ENCODE results near the gene IRF7. TPM values are rescaled to one million over a fixed set of nuclear protein-coding genes. Genes with fewer than 3 reads are reported as not detected.

Gene IRF7
- total and polyA plus RNA-seq, 2 of the 4 experiments (the other 2 are of a cell fraction): 1.6 to 4.5 TPM

- WGBS, 2 experiments (ENCODE audit: extremely low coverage in 2 of 2, insufficient read length in 1 of 2): no CpG with 5 or more reads among the region's 6 CpGs
- H3K56ac ChIP-seq (ENCODE audit: extremely low read depth, insufficient read depth, low read length): no peak overlapping the region
- no peak overlapping the region for H4K91ac ChIP-seq (ENCODE audit: insufficient read depth, low read depth, low read length)
- H2BK5ac ChIP-seq (ENCODE audit: low read depth, low read length, poor library complexity, severe bottlenecking): peak overlapping the region; percentile 48
- H3K14ac ChIP-seq (replicated peaks; ENCODE audit: low read depth, low read length): no peak overlapping the region
- TF ChIP-seq POLR2A (IDR thresholded peaks at IDR 0.05; ENCODE audit: low read depth, low read length) (no peak), USF2 (IDR thresholded peaks at IDR 0.05; ENCODE audit: low read depth, low read length) (no peak), FOS (IDR thresholded peaks at IDR 0.05; ENCODE audit: low read depth, low read length) (0 out of 2 replicates have a peak, but pooled peaks have one; percentile 34), RCOR1 (IDR thresholded peaks at IDR 0.05; ENCODE audit: insufficient replicate concordance, low read length) (no peak), BHLHE40 (IDR thresholded peaks at IDR 0.05; ENCODE audit: low read depth, low read length) (peak; percentile 64), RFX5 (IDR thresholded peaks at IDR 0.05; ENCODE audit: low read depth, low read length) (no peak), CTCF (conservative IDR thresholded peaks at IDR 0.05; ENCODE audit: low read depth, low read length) (no peak), ELK1 (IDR thresholded peaks at IDR 0.05; ENCODE audit: borderline replicate concordance, low read depth, low read length) (no peak), MXI1 (IDR thresholded peaks at IDR 0.05; ENCODE audit: borderline replicate concordance, low read depth, low read length) (no peak), NFE2L2 (IDR thresholded peaks at IDR 0.05; ENCODE audit: low read depth, low read length) (no peak), CHD1 (IDR thresholded peaks at IDR 0.05; ENCODE audit: low read depth, low read length) (no peak), MAFK (IDR thresholded peaks at IDR 0.05; ENCODE audit: low read depth, low read length) (no peak), SMC3 (IDR thresholded peaks at IDR 0.05; ENCODE audit: low read depth, low read length) (no peak), MAZ (IDR thresholded peaks at IDR 0.05; ENCODE audit: borderline replicate concordance, low read depth, low read length) (peak; percentile 54), RAD21 (IDR thresholded peaks at IDR 0.05; ENCODE audit: low read length) (no peak), CEBPB (IDR thresholded peaks at IDR 0.05; ENCODE audit: low read depth, low read length) (peak; percentile 70)
- H3K23ac ChIP-seq (ENCODE audit: low read depth, low read length): no peak overlapping the region
- CTCF ChIA-PET: no interaction called here
- no peak overlapping the region for H3K9ac ChIP-seq (ENCODE audit: low read depth, low read length)
- no peak overlapping the region for H2AK9ac ChIP-seq (replicated peaks; ENCODE audit: low read depth, low read length, poor library complexity)
- peaks cover 59% of the 10 kb centered on the region for H3K36me3 ChIP-seq (ENCODE audit: control insufficient read depth, insufficient read depth, low read length)
- peak overlapping the region; percentile 44 for H3K27ac ChIP-seq (ENCODE audit: insufficient read depth, low read length)
- H2BK120ac ChIP-seq (ENCODE audit: low read depth, low read length): no peak overlapping the region
- H2BK15ac ChIP-seq (ENCODE audit: low read depth, low read length): no peak overlapping the region
- no peak overlapping the region for H4K8ac ChIP-seq (ENCODE audit: low read depth in 2 of 2, low read length in 2 of 2)
- dilution Hi-C loops (cut with HindIII; ENCODE audit: low sequenced_read_pairs, unreplicated experiment): no loop called here
- no TSS peak for BruUV-seq (replicated peaks)
- peaks cover 37 to 72% of the 10 kb centered on the region in 2 experiments for H3K79me1 ChIP-seq (ENCODE audit: low read depth in 1 of 2, low read length in 2 of 2)
- in situ Hi-C loops (cut with MboI; ENCODE audit: low sequenced_read_pairs): no loop called here
- no peak overlapping the region for H3K4me3 ChIP-seq (ENCODE audit: insufficient read depth, low read depth, low read length)
- intact Hi-C loops (cut with micrococcal nuclease): no loop called here
- peaks cover 12% of the 10 kb centered on the region; the same call in 1 of the 2 replicates for H3K9me1 ChIP-seq (ENCODE audit: insufficient read depth, low read length)
- no peak overlapping the region for H3K4me2 ChIP-seq (ENCODE audit: low read depth, low read length)
- peaks cover 7% of the 10 kb centered on the region; the same call in 1 of the 2 replicates for H3K4me1 ChIP-seq (ENCODE audit: control insufficient read depth, insufficient read depth, low read length)
- peak overlapping the region; percentile 40; the same call in 1 of the 2 replicates for H3K4ac ChIP-seq (ENCODE audit: low read depth, low read length)
- peak; percentile 94 for ATAC-seq (ENCODE audit: low read depth)
- no peaks in the 10 kb centered on the region for H3K9me3 ChIP-seq (ENCODE audit: control insufficient read depth, insufficient read depth, low read length)
- no peaks in the 10 kb centered on the region for H3K27me3 ChIP-seq (ENCODE audit: control insufficient read depth, insufficient read depth, low read length)
- H4K5ac ChIP-seq (ENCODE audit: low read depth, low read length): no peak overlapping the region
- no peak overlapping the region for H2BK20ac ChIP-seq (ENCODE audit: low read depth, low read length)
- peaks cover 71% of the 10 kb centered on the region for H4K20me1 ChIP-seq (ENCODE audit: insufficient read depth, low read length)
- POLR2A ChIA-PET (ENCODE audit: unreplicated experiment): no interaction called here
- H2AFZ ChIP-seq (replicated peaks; ENCODE audit: low read length, poor library complexity): peak overlapping the region; percentile 57
- H2AK5ac ChIP-seq (ENCODE audit: low read depth, low read length): 0 out of 2 replicates have a peak overlapping the region, but pooled peaks have one; percentile 21
- no peak overlapping the region for H3K18ac ChIP-seq (ENCODE audit: low read depth, low read length)
- peak; percentile 58 for DNase-seq
These were observed 27.8 kb downstream of the IRF7 start for GRCh38 chr11:587978-588380.
